ENCODE data around the gene ALDH16A1.

Gene ALDH16A1

GRCh38 chr19:49481020-49481683 lies 28.1 kb downstream of the ALDH16A1 start:
- no peak overlapping the region for H3K4me3 ChIP-seq (ENCODE audit: low read length)
- H3K9me3 ChIP-seq (ENCODE audit: insufficient read depth, low read depth, low read length) = no peaks in the 10 kb centered on the region
- H3K27me3 ChIP-seq (ENCODE audit: insufficient read depth, low read length) = no peaks in the 10 kb centered on the region
- WGBS = 93% methylated on average over 7 of the region's 7 CpGs
- no peak overlapping the region for H3K27ac ChIP-seq (ENCODE audit: low read depth, low read length)
- no peaks in the 10 kb centered on the region for H3K36me3 ChIP-seq (ENCODE audit: insufficient read depth, low read length)
- no peak overlapping the region for H3K9ac ChIP-seq (ENCODE audit: low read depth, low read length)
- H3K4me1 ChIP-seq (ENCODE audit: insufficient read depth, low read length) = no peaks in the 10 kb centered on the region

GRCh38 chr19:49486232-49486631 lies 33.2 kb downstream of the ALDH16A1 start:
- H3K9me3 ChIP-seq (ENCODE audit: insufficient read depth, low read depth, low read length) = no peaks in the 10 kb centered on the region
- H3K27ac ChIP-seq (ENCODE audit: low read depth, low read length) = no peak overlapping the region
- WGBS = 93% methylated on average over 7 of the region's 7 CpGs
- peaks cover 7% of the 10 kb centered on the region for H3K4me1 ChIP-seq (ENCODE audit: insufficient read depth, low read length)
- H3K36me3 ChIP-seq (ENCODE audit: insufficient read depth, low read length) = peaks cover 33% of the 10 kb centered on the region
- H3K9ac ChIP-seq (ENCODE audit: low read depth, low read length) = no peak overlapping the region
- no peak overlapping the region for H3K4me3 ChIP-seq (ENCODE audit: low read length)
- H3K27me3 ChIP-seq (ENCODE audit: insufficient read depth, low read length) = no peaks in the 10 kb centered on the region

GRCh38 chr19:49486710-49487276 lies 33.8 kb downstream of the ALDH16A1 start:
- H3K27me3 ChIP-seq (ENCODE audit: insufficient read depth, low read length) = no peaks in the 10 kb centered on the region
- 64% methylated on average over 21 of the region's 23 CpGs for WGBS
- H3K36me3 ChIP-seq (ENCODE audit: insufficient read depth, low read length) = peaks cover 39% of the 10 kb centered on the region
- H3K27ac ChIP-seq (ENCODE audit: low read depth, low read length) = no peak overlapping the region
- H3K4me3 ChIP-seq (ENCODE audit: low read length) = 0 out of 2 replicates have a peak overlapping the region, but pooled peaks have one; percentile 20
- H3K4me1 ChIP-seq (ENCODE audit: insufficient read depth, low read length) = peaks cover 7% of the 10 kb centered on the region
- H3K9ac ChIP-seq (ENCODE audit: low read depth, low read length) = 0 out of 2 replicates have a peak overlapping the region, but pooled peaks have one; percentile 39
- H3K9me3 ChIP-seq (ENCODE audit: insufficient read depth, low read depth, low read length) = no peaks in the 10 kb centered on the region

- peaks cover 46% of the 10 kb centered on the region for H3K36me3 ChIP-seq (ENCODE audit: insufficient read depth, low read length)
- H3K9ac ChIP-seq (ENCODE audit: low read depth, low read length) = peak within 1 kb of the TSS; percentile 100
These were observed 34.4 kb downstream of the ALDH16A1 start, which contains the start of gene RPL13A for GRCh38 chr19:49487277-49488045. RPL13A (plus strand) TSS chr19:49487608; CDS start chr19:49487630, 22 bp downstream.

DNA sequence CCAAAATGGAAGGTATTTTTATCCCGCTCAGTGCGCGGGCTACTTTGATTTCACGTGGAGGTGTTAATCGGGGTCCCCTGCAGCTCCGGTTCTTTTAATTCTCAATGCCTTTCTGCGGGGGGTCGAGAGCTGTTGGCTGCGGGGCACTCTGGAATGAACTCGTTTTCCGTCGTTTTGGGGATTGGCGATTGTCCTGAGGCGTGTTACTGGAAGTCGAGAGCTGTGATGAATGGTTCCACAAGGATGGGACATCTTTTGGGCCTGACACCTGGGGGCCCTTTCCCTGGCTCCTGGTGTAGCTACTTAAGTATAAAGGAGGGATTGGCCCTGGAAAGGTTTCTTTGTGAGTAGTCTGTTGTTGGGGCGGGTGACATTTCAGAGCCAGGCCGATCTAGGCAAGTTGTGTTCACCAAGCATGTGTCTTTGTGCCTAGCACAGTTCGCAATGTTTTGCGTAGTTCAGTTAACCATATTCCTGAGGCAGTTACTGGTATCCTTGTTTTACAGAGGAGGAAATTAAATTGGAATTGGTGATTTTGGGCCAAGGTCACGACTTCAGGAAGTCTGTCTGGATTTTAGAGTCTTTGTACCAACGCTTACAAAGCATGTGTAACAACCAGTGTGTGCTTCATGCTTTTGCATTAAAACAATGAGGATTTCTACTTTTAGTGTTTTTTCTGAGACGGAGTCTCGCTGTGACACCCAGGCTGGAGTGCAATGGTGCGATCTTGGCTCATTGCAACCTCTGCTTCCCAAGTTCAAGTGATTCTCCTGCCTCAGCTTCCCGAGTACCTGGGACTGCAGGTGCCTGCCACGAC lies 35.2 kb downstream of the ALDH16A1 start:
- Histone ChIP-seq H3K36me3 (ENCODE audit: insufficient read depth, low read length) (peaks cover 51% of the 10 kb centered on the region), H3K4me3 (ENCODE audit: low read length) (peak overlapping the region; percentile 94), H3K9ac (ENCODE audit: low read depth, low read length) (peak overlapping the region; percentile 100), H3K9me3 (ENCODE audit: insufficient read depth, low read depth, low read length) (no peaks in the 10 kb centered on the region), H3K27me3 (ENCODE audit: insufficient read depth, low read length) (no peaks in the 10 kb centered on the region), H3K4me1 (ENCODE audit: insufficient read depth, low read length) (peaks cover 7% of the 10 kb centered on the region), H3K27ac (ENCODE audit: low read depth, low read length) (peak overlapping the region; percentile 96)
- WGBS = 2% methylated on average over 26 of the region's 26 CpGs

More at GRCh38 chr19:49487277-49488045, 34.4 kb downstream of the ALDH16A1 start, which contains the start of gene RPL13A:
- Histone ChIP-seq H3K4me3 (ENCODE audit: low read length) (peak within 1 kb of the TSS; percentile 94), H3K9me3 (ENCODE audit: insufficient read depth, low read depth, low read length) (no peaks in the 10 kb centered on the region), H3K4me1 (ENCODE audit: insufficient read depth, low read length) (peaks cover 7% of the 10 kb centered on the region), H3K27me3 (ENCODE audit: insufficient read depth, low read length) (no peaks in the 10 kb centered on the region), H3K27ac (ENCODE audit: low read depth, low read length) (peak within 1 kb of the TSS; percentile 96)
- under 1% methylated on average over 57 of the region's 57 CpGs for WGBS

GRCh38 chr19:49488863-49489537 lies 36.0 kb downstream of the ALDH16A1 start:
- Histone ChIP-seq H3K9me3 (ENCODE audit: insufficient read depth, low read depth, low read length) (no peaks in the 10 kb centered on the region), H3K4me3 (ENCODE audit: low read length) (peak overlapping the region; percentile 94), H3K36me3 (ENCODE audit: insufficient read depth, low read length) (peaks cover 51% of the 10 kb centered on the region), H3K27ac (ENCODE audit: low read depth, low read length) (peak overlapping the region; percentile 96), H3K27me3 (ENCODE audit: insufficient read depth, low read length) (no peaks in the 10 kb centered on the region), H3K4me1 (ENCODE audit: insufficient read depth, low read length) (peaks cover 7% of the 10 kb centered on the region), H3K9ac (ENCODE audit: low read depth, low read length) (peak overlapping the region; percentile 100)
- 25% methylated on average over 14 of the region's 15 CpGs for WGBS

GRCh38 chr19:49489601-49490167 lies 36.7 kb downstream of the ALDH16A1 start:
- peaks cover 7% of the 10 kb centered on the region for H3K4me1 ChIP-seq (ENCODE audit: insufficient read depth, low read length)
- no peaks in the 10 kb centered on the region for H3K27me3 ChIP-seq (ENCODE audit: insufficient read depth, low read length)
- H3K36me3 ChIP-seq (ENCODE audit: insufficient read depth, low read length) = peaks cover 51% of the 10 kb centered on the region
- peak overlapping the region; percentile 96 for H3K27ac ChIP-seq (ENCODE audit: low read depth, low read length)
- WGBS = 83% methylated on average over 15 of the region's 15 CpGs
- H3K4me3 ChIP-seq (ENCODE audit: low read length) = peak overlapping the region; percentile 94
- H3K9me3 ChIP-seq (ENCODE audit: insufficient read depth, low read depth, low read length) = no peaks in the 10 kb centered on the region
- peak overlapping the region; percentile 100 for H3K9ac ChIP-seq (ENCODE audit: low read depth, low read length)

- Histone ChIP-seq H3K27me3 (ENCODE audit: insufficient read depth, low read length) (no peaks in the 10 kb centered on the region), H3K27ac (ENCODE audit: low read depth, low read length) (peak overlapping the region; percentile 96), H3K9me3 (ENCODE audit: insufficient read depth, low read depth, low read length) (no peaks in the 10 kb centered on the region), H3K9ac (ENCODE audit: low read depth, low read length) (peak overlapping the region; percentile 100), H3K4me1 (ENCODE audit: insufficient read depth, low read length) (peaks cover 7% of the 10 kb centered on the region), H3K36me3 (ENCODE audit: insufficient read depth, low read length) (peaks cover 51% of the 10 kb centered on the region), H3K4me3 (ENCODE audit: low read length) (peak overlapping the region; percentile 94; the same call in 1 of the 2 replicates)
- WGBS = 95% methylated on average over 27 of the region's 27 CpGs
These were observed 37.4 kb downstream of the ALDH16A1 start for GRCh38 chr19:49490287-49491029.

GRCh38 chr19:49491030-49491803 lies 38.2 kb downstream of the ALDH16A1 start:
- Histone ChIP-seq H3K4me1 (ENCODE audit: insufficient read depth, low read length) (peaks cover 7% of the 10 kb centered on the region), H3K36me3 (ENCODE audit: insufficient read depth, low read length) (peaks cover 51% of the 10 kb centered on the region), H3K27ac (ENCODE audit: low read depth, low read length) (peak overlapping the region; percentile 96), H3K27me3 (ENCODE audit: insufficient read depth, low read length) (no peaks in the 10 kb centered on the region), H3K9me3 (ENCODE audit: insufficient read depth, low read depth, low read length) (no peaks in the 10 kb centered on the region), H3K9ac (ENCODE audit: low read depth, low read length) (peak overlapping the region; percentile 100), H3K4me3 (ENCODE audit: low read length) (no peak overlapping the region)
- WGBS = 94% methylated on average over 15 of the region's 17 CpGs
